Body of pancreas (tissue), 4 donors: Measurements from ENCODE around the gene PIK3R5.

Experiments used
- POLR2A ChIP-seq, 3 donors: fragments of 450-650 bp; IDR thresholded peaks; one replicate each; pipeline ENCODE4 v1.6.1; 2016; ENCODE audit warnings: antibody characterized with exemption in 3 of 3, mild to moderate bottlenecking in 2 of 3
- TF ChIP-seq, protein P1 (sequence below), 7 experiments: fragments of 450-650 bp in 4 of 7; fragments of 200-600 bp in 3 of 7; sonication (generic) in 3 of 7; IDR thresholded peaks; one replicate each; pipeline ENCODE4 v1.5.1; 2016 to 2019; ENCODE audit warnings: antibody characterized with exemption in 7 of 7

DNA sequence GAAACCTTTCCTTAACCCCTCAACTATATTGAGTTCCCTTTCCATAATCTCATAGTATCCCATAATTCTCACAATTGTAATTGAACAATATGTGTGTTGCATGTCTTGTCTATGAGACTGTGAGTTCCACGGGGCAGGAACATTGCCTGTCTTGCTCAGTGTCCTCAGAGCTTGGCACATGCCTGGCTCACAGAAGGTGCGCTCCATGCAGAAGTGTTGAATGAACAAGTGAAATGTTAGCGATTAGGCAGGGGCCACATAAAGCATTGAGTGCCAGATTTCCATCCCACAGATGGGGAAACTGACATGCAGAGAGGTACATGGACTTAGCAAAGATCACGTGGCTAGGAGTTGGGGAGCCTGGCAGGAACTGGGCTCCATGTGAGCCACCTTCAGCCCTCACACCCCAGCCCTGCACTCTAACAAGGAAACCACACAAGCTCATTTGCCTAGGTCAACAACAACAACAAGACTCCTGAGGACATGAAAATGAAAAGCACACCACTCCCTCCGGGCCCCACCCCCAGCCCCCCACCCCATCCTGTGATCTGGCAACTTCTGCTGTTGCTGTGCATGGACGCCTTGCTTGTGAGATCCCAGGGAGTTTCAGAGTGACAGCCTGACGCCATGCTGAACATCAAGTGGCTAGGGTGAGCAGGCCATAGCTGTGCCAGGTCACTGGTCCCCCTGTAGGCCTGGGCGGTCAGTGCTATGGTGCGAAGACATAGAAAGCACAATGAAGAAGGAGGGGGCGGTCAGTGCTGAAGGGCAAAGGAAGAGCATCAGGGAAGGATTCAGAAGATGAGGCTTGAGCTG is 5.0 kb downstream of the PIK3R5 start:
- no peak for TF ChIP-seq POLR2A (IDR thresholded peaks at IDR 0.05)
- TF ChIP-seq, protein P1, sequence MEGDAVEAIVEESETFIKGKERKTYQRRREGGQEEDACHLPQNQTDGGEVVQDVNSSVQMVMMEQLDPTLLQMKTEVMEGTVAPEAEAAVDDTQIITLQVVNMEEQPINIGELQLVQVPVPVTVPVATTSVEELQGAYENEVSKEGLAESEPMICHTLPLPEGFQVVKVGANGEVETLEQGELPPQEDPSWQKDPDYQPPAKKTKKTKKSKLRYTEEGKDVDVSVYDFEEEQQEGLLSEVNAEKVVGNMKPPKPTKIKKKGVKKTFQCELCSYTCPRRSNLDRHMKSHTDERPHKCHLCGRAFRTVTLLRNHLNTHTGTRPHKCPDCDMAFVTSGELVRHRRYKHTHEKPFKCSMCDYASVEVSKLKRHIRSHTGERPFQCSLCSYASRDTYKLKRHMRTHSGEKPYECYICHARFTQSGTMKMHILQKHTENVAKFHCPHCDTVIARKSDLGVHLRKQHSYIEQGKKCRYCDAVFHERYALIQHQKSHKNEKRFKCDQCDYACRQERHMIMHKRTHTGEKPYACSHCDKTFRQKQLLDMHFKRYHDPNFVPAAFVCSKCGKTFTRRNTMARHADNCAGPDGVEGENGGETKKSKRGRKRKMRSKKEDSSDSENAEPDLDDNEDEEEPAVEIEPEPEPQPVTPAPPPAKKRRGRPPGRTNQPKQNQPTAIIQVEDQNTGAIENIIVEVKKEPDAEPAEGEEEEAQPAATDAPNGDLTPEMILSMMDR (IDR thresholded peaks at IDR 0.05), result no peak
